Activated CD4-positive, alpha-beta T cell treated with anti-CD3 and anti-CD28 coated beads, Interleukin-2, Interleukin-4, amounts not matched to agents 100 ng/mL and 50 ng/mL, durations not matched to agents 16 hours and 8 hours (primary cell): Measurements from ENCODE around the gene FLRT3.

ENCODE experiments used
- DNase-seq: peaks from one replicate; pipeline ENCODE4 v3.0.0-alpha.2; 2020; ENCODE audit warnings: low spot score

The FLRT3 gene

GRCh38 chr20:14337400-14338171, at the start of gene FLRT3:
TSS of gene FLRT3 (minus strand) at chr20:14337612. CDS start at chr20:14327506, 10,106 bp downstream.
- DNase-seq = peak; percentile 22

- DNase-seq = no peak
These were observed 49.3 kb upstream of the FLRT3 start for GRCh38 chr20:14386726-14387125.

GRCh38 chr20:14385176-14385740, 47.8 kb upstream of the FLRT3 start:
- no peak for DNase-seq

- no peak for DNase-seq
These were observed 47.2 kb upstream of the FLRT3 start for GRCh38 chr20:14384416-14385175.

GRCh38 chr20:14383335-14383734, 45.9 kb upstream of the FLRT3 start:
- DNase-seq = no peak

GRCh38 chr20:14378326-14378725, 40.9 kb upstream of the FLRT3 start:
- DNase-seq = no peak

- DNase-seq = no peak
These were observed 38.1 kb upstream of the FLRT3 start for GRCh38 chr20:14375416-14375985.

- DNase-seq = no peak
These were observed 36.8 kb upstream of the FLRT3 start for GRCh38 chr20:14374196-14374595.

GRCh38 chr20:14361509-14362345, 24.3 kb upstream of the FLRT3 start:
- DNase-seq = no peak

GRCh38 chr20:14360416-14360815, 23.0 kb upstream of the FLRT3 start:
- DNase-seq = no peak

- DNase-seq = no peak
These were observed 18.4 kb upstream of the FLRT3 start for GRCh38 chr20:14355791-14356190.

- no peak for DNase-seq
These were observed 7.3 kb upstream of the FLRT3 start for GRCh38 chr20:14344746-14345145.

- DNase-seq = no peak
These were observed 6.2 kb upstream of the FLRT3 start for GRCh38 chr20:14343491-14344065.

GRCh38 chr20:14342918-14343317, 5.5 kb upstream of the FLRT3 start:
- no peak for DNase-seq

- DNase-seq = no peak
These were observed 4.4 kb upstream of the FLRT3 start for GRCh38 chr20:14341801-14342200.

- no peak for DNase-seq
These were observed 726 bp downstream of the FLRT3 start for GRCh38 chr20:14336686-14337085.

GRCh38 chr20:14335052-14335451, 2.4 kb downstream of the FLRT3 start:
- DNase-seq = no peak

GRCh38 chr20:14334306-14334930, 3.0 kb downstream of the FLRT3 start:
- no peak for DNase-seq

GRCh38 chr20:14333721-14334120, 3.7 kb downstream of the FLRT3 start:
- DNase-seq = no peak

GRCh38 chr20:14332866-14333265, 4.5 kb downstream of the FLRT3 start:
- DNase-seq = no peak

- DNase-seq = no peak
These were observed 5.8 kb downstream of the FLRT3 start for GRCh38 chr20:14331646-14332045.
